ENCODE measurements around the gene CTBP1. TPM values are rescaled to one million over a fixed set of nuclear protein-coding genes. Genes with fewer than 3 reads are reported as not detected.

Gene CTBP1
- total and polyA plus RNA-seq, 8 donors = 91.5 to 131 (median 109) TPM

DNA sequence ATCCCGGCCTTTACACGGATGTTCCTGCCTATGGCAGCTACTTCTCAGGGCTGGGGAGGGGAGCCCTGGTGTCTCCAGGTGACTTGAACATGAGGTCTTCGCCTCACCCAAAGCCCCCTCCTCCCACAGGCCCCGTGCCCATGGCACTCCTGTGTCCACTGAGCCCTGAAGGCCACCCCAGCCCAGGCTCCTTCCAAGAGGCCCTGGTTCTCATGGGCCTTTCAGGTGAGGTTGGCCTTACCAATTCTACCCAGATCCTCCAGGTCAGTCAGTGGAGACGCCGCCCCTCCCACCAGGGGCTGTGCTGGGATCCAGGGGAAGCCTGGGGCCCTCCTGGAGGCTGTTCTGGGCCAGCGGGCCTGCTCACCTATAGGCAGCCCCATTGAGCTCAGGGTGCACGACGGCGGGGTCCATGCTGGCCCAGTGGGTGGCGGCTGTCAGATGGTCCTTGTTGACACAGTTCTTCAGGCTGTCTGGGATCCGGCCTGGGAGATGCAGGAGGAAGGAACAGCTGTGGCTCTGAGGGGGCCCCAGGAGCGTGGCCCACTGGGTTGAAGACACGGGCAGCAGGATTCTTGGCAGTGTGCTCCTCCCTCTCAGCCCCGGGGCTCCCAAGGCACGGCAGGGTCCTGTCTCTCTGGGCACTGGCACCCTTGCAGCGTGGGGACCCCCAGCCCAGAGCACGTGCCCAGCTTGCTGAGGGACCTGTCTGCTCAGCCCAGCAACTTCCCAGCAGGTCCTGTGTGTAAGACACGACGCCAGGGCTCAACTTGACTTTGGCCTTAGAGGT, 36.2 kb downstream of the CTBP1 start:
- WGBS, 2 donors = 78 to 82% methylated on average over 17 to 20 of the region's 20 CpGs
- no peak overlapping the region for H3K4me3 ChIP-seq
- peak in 3 of 6 donors; percentile 47 to 84 (median 65) for DNase-seq
- intact Hi-C loops (cut with DNase I) = no loop called here
- H3K4me1 ChIP-seq = peaks cover 10 to 35% (median 19%) of the 10 kb centered on the region in 3 donors
- peaks cover 11 to 50% (median 17%) of the 10 kb centered on the region in 3 donors for H3K36me3 ChIP-seq
- no peak for FAIRE-seq
- TF ChIP-seq CTCF (IDR thresholded peaks at IDR 0.05) = no peak
- no peaks in the 10 kb centered on the region for H3K9me3 ChIP-seq
- peak overlapping the region in 3 of 4 donors; percentile 5 to 50 (median 13) for H3K27ac ChIP-seq
- peak in 3 of 4 donors; percentile 1 to 2 (median 2) for ATAC-seq
- no peaks in the 10 kb centered on the region for H3K27me3 ChIP-seq

- Histone ChIP-seq H3K9me3 (no peaks in the 10 kb centered on the region), H3K4me3 (no peak overlapping the region), H3K27ac (peak overlapping the region in 2 of 4 donors; percentile 13 to 50), H3K27me3 (no peaks in the 10 kb centered on the region), H3K4me1 (peaks cover 10 to 36% (median 19%) of the 10 kb centered on the region in 3 donors), H3K36me3 (peaks cover 11 to 48% (median 17%) of the 10 kb centered on the region in 3 donors)
- DNase-seq = peak; percentile 72 to 91 (median 80)
- FAIRE-seq = no peak
- 50 to 53% methylated on average over 34 of the region's 34 CpGs for WGBS, 2 donors
- ATAC-seq = peak; percentile 61 to 76 (median 73)
- intact Hi-C loops (cut with DNase I) = no loop called here
- TF ChIP-seq CTCF (IDR thresholded peaks at IDR 0.05) = no peak
These were observed 36.9 kb downstream of the CTBP1 start for GRCh38 chr4:1211891-1212545.

- Histone ChIP-seq H3K4me1 (peaks cover 10 to 36% (median 19%) of the 10 kb centered on the region in 3 donors), H3K27ac (no peak overlapping the region), H3K4me3 (no peak overlapping the region), H3K9me3 (no peaks in the 10 kb centered on the region), H3K27me3 (no peaks in the 10 kb centered on the region), H3K36me3 (peaks cover 11 to 42% (median 17%) of the 10 kb centered on the region in 3 donors)
- no peak for TF ChIP-seq CTCF (IDR thresholded peaks at IDR 0.05)
- FAIRE-seq (no peak), ATAC-seq (no peak), DNase-seq (peak in 4 of 6 donors; percentile 13 to 48 (median 26))
- intact Hi-C loops (cut with DNase I) = no loop called here
- WGBS, 2 donors = 79 to 83% methylated on average over 13 of the region's 13 CpGs
These were observed 37.6 kb downstream of the CTBP1 start for GRCh38 chr4:1211371-1211770.

DNA sequence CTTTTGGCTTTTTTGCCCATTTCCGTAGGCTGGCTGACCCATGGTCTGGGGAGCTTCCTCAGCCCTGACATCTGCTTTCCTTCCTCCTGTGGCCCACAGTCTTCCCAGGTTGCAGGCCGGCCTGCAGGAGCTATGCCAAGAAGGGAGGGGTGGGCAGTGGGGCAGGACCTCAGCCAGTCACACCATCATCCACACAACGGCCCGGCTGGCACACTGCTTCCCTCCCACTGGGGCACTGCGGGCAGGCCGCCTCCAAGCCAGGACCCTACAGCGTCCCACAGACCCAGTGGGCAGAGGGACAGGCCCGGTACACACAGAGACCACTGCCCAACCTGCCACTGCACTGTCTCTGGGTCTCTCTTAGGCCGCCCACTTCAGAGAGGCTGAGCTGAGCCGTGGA, 38.0 kb downstream of the CTBP1 start:
- peak in 4 of 6 donors; percentile 26 to 74 (median 48) for DNase-seq
- intact Hi-C loops (cut with DNase I) = no loop called here
- Histone ChIP-seq H3K27ac (no peak overlapping the region), H3K27me3 (no peaks in the 10 kb centered on the region), H3K36me3 (peaks cover 11 to 38% (median 15%) of the 10 kb centered on the region in 3 donors), H3K4me1 (peaks cover 10 to 36% (median 19%) of the 10 kb centered on the region in 3 donors), H3K9me3 (no peaks in the 10 kb centered on the region), H3K4me3 (no peak overlapping the region)
- FAIRE-seq = no peak
- ATAC-seq = no peak
- no peak for TF ChIP-seq CTCF (IDR thresholded peaks at IDR 0.05)
- WGBS, 2 donors = 68 to 76% methylated on average over 10 of the region's 10 CpGs

All from pancreas (tissue), 10 donors.